HG02870 (cell line): ENCODE data around the gene SRSF2.

Source experiments
- ATAC-seq: cut with Tn5 transposase; IDR thresholded peaks from one replicate; pipeline ENCODE4 v1.9.1; 2021; ENCODE audit warnings: mild to moderate bottlenecking, moderate library complexity; ENCODE audit not compliant: unreplicated experiment

The SRSF2 gene

DNA sequence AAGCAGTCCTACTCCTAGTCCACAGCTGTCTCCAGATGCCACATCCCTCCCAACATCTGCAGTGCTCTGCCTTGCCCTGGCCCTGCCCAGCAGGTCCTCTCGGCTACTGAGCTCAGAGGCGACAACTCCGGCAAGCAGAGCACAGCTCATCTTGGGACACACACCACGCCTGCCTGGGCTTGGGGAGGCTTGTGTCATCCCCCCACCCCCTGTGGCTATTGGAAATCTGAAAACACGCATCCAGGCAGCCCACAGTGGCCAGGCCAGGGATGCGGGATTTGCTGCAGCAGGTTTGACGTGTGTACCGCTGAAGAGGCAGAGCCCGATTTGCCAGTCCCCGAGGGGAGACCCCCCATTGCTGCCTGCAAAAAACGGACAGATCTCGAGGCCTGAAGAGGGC is 51.8 kb downstream of the SRSF2 start:
- ATAC-seq: no peak

DNA sequence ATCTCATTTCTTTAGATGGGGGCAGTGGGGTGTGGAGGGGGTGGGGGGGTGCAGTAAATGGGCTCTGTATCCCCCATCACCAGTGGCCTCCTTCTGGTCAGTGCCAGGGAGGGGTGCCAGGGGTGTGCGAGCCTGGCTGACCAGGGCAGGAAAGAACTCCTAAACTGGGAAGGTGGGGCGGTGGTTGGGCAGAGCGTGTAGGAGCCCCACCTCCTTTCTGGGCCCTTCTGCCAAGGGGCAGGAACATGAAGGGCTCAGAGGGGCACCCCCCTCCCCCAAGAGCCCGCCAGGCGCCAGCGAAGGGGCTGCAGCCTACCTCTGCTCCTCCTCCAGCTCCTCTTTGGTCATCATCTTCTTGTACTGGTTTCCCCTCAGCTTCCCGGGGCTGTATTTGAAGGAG is 52.4 kb downstream of the SRSF2 start:
- ATAC-seq: no peak
